NCI-H128 (cell line): ENCODE measurements around the gene FOCAD.

ENCODE experiments used
- DNase-seq: peaks from one replicate; lab custom pipeline; 2025; ENCODE audit not compliant: unreplicated experiment; lab: John Stamatoyannopoulos, UW

Gene FOCAD

DNA sequence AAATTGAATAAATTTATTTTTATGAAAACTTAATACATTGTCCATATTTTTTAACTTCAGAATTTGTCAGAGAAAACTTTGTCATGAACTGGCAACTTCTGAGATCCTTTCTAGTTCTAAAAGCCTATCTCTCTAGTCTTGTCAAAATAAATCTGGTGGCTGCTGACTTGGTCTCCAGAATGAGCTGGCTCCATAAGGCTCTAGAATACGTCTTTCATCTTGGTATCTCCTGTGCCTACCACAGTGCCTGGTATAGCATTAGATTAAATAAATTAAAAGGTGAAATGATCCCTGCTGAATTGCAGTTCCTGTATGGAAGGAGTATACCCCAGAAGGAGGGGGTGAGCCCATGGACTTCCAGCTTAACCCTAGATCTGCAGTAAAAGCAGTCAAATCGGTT is 2.6 kb upstream of the FOCAD start:
- DNase-seq = no peak

DNA sequence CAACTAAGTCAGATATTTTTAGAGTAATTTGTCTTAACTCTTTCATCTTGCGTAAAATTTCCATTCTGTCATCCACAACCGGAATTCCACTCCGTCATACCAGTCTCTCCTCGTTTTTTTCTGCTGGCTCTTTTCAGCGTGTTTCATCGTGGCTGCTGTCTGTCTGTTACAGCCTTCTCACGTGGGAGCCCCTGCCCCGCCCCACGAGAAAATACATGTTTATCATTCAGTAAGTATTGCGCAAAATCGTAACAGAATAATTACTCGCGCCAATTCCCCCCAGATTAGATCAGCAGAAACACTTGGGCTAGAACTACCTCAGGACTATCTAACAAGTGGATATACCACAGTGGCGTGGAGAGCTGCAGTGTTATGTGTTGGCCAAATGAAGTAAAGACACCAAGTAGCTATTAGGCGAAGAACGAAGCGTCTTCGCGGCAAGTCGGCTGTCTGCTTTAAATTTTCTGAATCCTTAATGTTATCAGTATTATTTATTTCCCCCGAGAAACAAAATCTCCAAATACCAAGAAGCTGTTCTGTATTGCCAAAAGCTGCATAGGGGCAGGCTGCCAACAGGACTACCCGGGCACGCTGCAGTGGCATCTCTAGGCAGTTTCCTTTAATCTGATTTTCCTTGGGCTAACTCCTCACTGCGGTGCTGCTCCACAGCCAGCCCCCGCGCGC is 566 bp upstream of the FOCAD start:
- DNase-seq = no peak

DNA sequence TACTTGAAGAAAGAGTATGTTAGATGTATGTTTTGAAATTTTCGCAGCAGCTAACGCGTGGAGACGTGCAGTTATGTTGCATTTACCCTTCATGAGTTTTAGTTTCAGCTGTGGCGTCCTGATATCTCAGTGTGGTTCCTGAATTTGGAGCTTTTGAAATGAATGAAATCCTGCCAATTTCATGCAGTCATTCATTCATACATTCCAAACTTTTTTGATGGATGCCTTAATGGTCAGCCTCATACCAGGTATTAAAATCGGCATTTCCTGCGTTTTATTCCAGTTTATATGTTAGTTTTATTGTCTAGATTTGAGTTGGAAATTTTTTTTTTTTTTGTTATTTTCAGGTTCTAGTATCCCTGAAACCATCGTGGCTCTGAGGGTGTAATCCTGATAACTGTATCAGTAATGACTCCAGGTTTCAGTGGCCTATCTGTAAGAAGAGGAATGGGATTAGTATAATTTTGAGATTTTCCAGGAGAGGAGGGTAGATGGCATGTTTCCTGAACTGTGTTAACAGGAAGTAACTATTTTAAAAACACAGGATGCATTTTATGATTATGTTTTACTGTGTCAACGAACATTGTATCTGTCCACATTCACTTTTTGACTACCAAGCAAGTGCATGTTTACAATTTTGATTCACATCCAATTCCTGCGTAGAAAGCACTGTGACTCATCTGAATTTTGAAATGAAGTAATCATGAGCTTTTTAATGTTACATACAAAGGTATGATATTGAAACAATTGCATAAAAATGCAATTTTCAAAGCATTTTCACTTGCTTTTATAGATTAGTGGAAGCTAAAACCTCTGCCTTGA is 1.0 kb downstream of the FOCAD start:
- no peak for DNase-seq

DNA sequence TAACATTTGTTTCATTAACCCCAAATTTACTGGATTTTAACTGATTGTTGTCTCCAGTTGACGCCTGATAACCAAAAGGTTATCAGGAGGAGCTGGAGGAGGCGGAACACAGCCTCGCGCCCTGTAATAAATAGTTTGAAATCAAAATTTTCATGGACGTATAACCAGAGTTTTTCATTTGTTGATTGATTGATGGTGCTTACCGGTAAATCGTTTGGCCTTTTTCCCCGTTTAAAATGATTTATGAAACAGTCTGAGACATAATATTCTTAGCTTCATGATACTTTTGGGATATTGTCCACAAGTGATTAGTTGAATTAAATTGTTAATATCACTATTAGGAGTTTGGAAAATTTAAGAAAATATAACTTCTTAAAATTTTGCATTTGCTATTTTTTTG is 1.7 kb downstream of the FOCAD start:
- DNase-seq = no peak

DNA sequence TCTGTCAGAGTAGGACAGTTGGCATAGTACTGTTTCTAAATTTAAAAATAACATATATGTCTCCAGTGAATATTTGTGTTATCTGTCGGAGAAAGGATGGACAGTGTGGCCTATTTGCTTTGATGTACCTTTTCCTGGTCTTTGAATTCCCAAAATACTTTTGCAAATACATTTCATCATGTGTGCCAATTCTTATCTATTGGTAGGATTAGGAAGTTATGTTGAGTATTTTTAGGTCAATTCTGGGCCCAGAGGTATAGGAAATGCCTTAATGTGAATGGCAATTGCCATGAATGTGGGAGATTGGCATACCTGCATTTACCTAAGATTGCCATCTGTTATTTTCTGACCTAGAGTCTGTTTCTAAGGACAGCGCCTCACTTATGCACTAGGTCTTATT is 5.8 kb downstream of the FOCAD start:
- no peak for DNase-seq

DNA sequence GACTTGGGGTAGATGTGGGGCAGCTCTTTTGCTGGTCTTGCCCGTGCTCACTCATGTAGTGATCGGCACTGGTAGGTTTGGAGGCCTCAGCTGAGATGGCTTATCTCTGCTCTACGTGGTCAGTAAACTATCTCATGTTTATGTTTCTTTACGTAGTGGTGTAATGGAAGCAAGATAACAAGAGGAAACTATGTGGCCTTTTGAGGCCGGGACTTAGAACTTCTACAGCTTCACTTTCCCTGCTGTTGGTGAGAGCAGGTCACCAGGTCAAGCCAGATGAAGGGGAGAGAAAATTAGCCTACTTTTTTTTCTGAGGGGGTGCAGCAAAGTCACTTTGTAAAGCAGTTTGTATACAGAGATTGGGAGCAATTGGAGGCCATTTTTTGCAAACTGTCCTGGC is 8.5 kb downstream of the FOCAD start:
- DNase-seq = no peak

DNA sequence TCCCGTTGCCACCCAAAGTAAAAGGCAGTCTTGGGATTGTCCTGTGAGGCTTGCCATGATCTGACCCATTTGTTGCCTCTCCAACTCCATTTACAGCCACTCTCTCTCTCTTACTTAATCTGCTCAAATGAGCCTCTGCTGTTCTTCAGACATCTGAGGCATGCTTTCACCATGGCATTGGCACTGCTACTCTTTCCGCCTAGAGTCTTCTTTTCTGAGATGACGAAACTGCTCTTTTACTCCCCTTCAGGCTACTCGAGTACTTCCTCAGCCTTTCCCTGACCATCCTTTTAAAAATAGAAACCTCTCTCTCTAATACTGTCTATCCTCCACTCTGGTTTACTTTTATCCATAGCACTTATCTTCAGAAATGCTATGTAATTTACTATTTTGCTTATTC is 9.0 kb downstream of the FOCAD start:
- no peak for DNase-seq

DNA sequence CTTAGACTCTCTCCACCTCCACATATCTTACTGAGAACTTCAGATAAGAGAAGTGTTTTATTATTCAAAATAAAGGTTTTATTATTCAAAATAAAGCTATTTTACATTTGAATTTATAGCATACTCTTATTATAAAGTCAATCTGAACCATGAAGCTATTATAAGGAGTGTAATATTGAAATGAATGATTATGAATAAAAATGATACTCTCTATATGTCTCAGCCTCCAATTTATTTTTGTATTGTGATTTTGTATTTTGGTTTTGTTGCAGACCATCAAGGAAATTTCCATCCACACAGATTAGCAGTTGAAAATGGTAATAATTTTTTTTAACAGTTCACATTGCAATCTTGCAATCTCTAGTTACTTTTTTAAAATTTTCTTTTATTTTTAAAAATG is 10.2 kb downstream of the FOCAD start:
- DNase-seq = no peak

DNA sequence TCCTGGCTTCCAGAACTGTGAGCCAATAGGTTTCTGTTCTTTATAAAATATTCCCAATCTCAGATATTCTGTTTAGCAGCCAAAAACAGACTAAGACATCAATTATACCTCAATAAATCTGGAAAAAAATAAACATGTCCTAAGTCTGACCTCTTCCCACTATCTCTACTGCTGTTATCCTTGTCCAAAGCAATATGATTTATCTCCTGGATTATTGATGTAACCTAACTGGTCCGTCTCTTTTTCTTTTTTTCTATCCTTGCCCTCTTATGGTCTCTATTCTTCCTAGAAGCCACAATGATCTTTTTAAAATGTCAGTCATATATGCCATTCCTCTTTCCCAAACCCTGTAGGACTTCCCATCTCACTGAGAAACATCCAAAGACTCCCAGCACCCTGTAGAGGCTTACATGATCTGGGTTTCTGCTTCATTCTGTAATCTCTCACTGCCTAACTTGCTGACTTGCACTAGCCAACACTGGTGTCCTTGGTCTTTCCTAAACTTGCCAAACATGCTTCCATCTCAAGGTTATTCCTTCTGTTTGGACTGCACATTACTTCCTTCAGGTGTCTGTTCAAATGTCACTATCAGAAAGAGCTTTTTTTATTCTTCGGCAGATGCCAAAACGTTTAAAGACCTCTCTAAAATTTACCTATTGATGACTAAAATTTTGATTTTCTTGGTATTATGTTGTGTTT is 13.1 kb downstream of the FOCAD start:
- DNase-seq = no peak

DNA sequence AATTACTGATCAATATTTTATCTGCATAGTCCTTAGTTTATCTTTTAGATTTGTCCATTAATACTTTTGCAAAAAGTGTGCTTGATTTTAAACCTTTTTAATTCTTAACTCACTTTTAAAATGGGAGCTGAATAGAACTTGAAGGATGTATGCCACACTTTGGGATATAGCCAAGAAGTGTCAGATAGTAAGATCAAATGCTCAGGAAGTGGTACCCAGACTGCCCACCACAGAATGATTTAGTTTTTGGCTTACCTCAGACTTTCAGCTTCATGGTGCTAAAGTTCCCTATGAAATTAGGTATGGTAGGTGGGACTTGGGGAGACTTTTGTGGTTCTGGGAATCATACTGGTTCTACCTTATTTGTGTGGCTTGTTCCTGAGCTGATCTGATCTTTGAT is 14.7 kb downstream of the FOCAD start:
- DNase-seq = no peak

DNA sequence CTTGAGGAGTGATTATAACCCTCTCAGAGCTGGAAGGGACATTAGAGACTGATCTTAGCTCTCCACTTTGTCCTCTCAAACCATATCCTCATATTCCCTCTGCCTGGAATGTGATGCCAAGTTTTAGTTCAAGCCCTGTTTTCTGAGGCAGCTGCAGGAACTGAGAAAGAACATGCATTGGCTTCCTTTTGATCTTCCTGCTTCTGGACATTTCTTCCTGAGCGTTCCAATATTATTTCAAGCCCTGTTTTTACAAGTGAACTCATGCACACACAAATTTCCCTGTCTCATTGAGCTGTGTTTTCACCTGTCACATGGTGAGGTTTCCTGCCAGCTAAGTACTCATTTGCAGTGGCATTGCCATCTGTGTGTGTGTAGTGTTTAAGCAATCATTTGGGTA is 17.0 kb downstream of the FOCAD start:
- no peak for DNase-seq

DNA sequence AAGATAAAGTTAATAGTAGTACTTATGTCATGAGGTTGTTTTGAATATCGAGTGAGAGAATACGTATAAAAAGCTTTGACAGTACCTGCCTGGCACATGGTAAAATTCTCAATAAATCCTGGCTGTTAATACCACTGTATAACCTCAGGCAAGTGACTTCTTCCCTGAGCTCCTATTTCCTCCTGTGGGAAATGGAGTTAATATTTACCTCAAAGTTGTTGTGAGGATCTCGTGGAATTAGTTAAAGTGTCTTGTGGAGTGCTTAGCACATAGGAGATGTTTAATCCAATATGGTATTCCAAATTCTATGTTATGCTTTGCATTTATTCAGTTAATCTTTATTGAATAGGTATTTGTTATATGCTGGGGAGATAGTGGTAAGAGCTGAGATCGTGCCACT is 18.5 kb downstream of the FOCAD start:
- no peak for DNase-seq

DNA sequence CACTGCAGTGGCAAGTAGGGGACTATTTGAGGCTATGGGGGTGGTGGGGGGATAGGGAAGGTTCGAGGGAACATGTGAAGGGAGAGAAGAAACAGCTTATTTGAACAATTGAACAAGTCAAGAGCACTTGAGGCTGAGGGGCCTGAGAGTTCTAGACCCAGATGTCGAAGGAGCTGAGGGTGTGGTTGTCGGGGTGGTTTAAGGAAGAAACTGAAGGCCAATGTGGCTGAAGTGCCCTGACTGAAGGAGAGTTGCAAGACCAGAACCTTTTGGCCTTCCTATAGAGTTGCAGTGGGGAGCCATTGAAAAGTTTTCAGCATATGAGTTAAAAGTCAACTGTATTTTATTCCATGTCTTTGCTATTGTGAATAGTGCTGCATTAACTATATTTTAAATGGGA is 19.1 kb downstream of the FOCAD start:
- no peak for DNase-seq

DNA sequence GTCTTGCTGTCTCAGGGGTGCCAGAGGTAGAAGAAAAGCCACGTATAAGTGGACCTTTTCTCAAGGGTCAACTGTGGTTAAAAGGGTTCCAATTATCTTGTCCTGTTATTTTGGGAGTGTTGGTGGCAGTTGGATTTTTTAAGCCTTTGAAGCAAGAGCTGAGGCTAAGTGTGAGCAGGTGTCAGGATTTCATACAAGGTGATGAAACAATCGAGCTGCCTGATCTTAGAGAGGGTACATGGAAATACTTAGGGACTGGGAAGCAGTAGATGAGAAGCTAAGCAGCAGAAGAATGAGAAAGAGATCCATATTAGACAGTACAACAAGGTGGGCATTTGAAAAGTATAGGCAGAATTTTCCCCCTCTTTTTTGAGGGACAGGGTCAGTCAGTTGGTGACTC is 23.6 kb downstream of the FOCAD start:
- DNase-seq = no peak

DNA sequence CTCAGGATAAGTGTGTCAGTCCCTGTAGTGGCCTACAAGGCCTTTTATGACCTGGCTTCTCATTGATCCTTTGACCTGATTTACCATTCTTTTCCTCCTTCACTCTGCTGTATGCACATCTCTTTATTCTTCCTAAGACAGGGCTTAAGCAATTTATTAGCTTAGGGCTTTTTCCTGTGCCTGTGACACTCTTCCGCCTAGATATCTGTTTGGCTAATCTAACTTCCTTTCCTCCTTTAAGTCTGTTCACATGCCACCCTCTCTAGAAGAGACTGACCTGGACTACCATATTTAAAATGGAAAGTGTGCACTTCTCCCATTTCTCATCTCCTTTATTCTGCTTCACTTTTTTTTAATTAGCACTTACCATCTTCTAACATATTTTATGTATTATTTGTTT is 29.1 kb downstream of the FOCAD start:
- DNase-seq = no peak

DNA sequence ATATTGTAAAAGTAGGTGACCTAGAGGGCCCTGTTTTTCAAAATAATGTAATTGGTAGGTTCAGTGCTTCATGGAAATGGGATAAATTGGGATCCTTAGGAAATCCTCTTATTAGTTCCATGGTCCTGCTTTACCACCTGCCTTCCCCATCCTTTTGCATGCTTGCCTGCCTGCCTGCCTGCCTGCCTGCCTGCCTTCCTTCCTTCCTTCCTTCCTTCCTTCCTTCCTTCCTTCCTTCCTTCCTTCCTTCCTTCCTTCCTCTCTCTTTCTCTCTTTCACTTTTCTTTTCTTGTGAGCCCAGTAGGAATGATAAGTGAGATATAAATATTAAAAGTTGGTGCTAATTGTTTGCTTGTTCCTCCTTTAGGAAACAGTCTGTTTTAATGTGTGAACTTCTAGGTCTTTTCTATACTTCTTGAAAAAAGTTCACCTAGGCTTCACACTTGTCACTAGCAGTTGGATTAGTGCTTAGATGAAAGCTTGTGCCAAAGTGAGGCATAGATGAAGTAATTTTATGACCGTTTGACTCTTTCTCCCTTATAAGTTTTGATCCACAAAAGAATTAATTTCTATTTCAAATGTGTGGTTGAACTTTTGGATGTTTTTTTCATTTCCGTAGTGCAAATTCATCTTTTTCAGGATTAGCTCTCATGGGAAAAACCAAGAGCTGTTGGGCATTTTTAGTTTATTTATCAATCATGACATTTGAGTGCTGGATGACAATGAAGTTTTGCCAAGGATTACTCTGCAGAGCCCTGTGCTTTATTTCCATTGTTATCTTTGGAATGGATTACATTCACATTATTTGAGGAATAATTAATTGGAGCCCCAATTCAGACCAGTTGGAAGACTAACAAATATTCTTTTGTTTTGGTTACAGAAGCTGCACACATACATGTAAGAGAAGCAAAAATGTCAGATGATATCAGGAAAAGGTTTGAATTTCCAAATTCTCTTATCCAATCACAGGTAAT is 30.7 kb downstream of the FOCAD start:
- DNase-seq = no peak

DNA sequence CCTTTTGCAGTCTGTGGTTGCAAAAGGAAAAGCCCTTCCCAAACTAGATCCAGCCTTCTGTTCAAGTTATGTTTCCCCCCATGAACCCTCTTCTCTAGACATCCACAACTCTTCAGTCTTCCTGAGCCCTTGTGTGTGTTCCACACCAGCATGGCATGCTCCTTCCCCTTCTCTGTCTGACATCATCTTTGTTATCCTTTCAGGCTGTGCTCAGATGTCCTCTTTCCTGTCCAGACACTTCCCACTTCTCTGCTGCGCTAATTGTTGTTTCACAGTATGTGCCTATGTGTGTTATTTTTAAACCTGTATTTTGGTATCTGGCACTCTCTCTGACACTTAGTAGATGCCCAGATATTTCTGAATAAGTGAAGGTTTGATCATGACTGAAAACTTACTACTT is 38.2 kb downstream of the FOCAD start:
- no peak for DNase-seq

DNA sequence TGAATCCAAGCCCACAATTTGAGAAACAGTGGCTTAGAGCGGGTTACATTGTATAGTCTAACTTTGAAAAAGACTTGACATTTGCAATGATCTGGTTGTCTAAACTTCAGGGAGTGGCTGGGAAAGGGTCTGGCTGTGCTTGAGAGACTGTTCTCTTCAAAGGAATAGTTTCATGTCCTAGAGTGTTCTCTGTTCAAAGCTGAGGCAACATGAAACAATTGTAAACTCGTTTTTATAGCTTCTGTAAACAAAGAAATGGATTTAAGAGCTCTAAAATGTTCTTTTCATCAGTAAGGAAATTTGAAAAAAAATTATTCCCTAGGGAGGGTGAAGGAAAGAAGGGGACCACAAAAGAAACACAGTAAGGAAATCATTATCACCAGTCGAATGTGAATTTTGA is 41.6 kb downstream of the FOCAD start:
- no peak for DNase-seq

DNA sequence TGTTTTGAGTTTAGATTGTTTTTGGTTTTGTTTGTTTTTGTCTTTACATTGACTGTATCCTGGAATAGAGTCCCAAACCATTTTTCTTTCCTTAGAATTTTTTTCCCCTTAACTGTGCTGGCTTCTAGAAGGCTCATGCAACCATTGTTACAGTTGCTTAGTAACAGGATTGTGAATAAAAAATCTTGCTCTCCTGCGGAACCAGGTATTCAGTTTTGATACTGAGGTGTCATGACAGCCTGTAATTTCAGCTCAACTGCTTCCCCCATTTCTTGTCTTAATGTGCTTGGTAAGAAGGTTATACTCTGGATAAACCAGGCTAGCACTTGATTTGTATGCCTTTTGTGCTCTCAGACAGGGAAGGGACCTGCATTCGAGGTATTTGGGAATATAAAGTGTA is 42.1 kb downstream of the FOCAD start:
- DNase-seq = peak; percentile 10

DNA sequence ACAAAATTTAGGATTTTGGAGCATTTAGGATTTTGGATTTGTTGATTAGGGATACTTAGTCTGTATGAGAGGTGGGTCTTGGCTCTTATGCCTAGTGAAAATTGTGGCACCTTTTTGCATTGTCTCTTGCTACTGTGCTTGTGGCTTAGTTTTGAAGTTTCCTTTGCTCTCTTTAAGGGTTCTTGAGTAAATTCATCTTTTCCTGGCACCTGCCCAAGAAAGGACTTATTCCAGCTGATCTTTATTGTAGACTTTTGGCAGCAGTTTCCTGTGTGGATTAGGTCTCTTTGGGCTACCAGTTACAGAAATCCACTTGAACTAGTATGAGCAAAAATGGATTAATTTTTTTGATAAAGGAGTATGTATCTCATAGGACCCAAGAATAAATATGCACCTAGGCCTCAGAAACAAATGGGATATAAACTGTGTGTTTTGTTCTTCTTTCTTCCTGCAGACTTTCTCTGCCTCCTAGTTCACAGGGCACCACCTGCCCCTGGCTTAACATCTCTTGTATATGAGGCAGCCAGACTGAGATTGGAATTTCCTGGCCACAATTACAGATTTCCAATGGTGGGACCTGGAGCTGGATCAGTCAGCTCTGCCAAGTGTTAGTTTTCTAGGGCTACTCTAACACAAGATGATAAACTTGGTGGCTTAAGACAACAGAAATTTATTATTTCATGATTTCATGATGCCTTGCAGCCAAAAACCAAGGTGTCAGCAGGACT is 44.6 kb downstream of the FOCAD start:
- no peak for DNase-seq
